SK-N-SH (cell line): ENCODE results near the gene RPS6KC1. TPM values are rescaled to one million over a fixed set of nuclear protein-coding genes. Genes with fewer than 3 reads are reported as not detected.

Experiments
- CTCF ChIA-PET: fragments of 300-600, 350-600 bp; formaldehyde crosslinking; extraction: SDS; loops from one replicate; lab custom pipeline; 2021; lab: Yijun Ruan, JAX
- POLR2A ChIA-PET: fragments of 350-600 bp; sonication (Branson Sonifier 250); formaldehyde crosslinking; extraction: SDS; loops from one replicate; lab custom pipeline; 2020; ENCODE audit warnings: antibody characterized with exemption, inconsistent platforms; lab: Yijun Ruan, JAX
- DNase-seq: peaks from one replicate; pipeline ENCODE4 v3.0.0; 2012
- H2AFZ ChIP-seq: fragments of 200-600 bp; sonication (generic); 2 replicates; pipeline ENCODE4 v1.8.1; 2016; ENCODE audit warnings: antibody characterized with exemption, mild to moderate bottlenecking, low read depth
- H3F3A ChIP-seq: fragments of 200-600 bp; sonication (generic); replicated peaks from 2 replicates; pipeline ENCODE3; 2016; ENCODE audit warnings: antibody characterized with exemption, mild to moderate bottlenecking; ENCODE audit not compliant: insufficient read depth
- H3K27ac ChIP-seq, 2 experiments: fragments of 200-500 bp in 1 of 2; fragments of 200-600 bp in 1 of 2; sonication (Bioruptor generic) in 1 of 2; sonication (generic), shearing (Covaris generic) in 1 of 2; 2 replicates each; pipeline versions ENCODE4 v1.5.1 to v1.6.1; 2014 to 2016; ENCODE audit warnings: low read depth in 2 of 2, inconsistent platforms in 1 of 2, low read length in 1 of 2, mild to moderate bottlenecking in 1 of 2, mixed read lengths in 1 of 2
- H3K27me3 ChIP-seq: fragments of 200-600 bp; sonication (generic), shearing (Covaris generic); 2 replicates; pipeline ENCODE4 v1.6.1; 2016; ENCODE audit warnings: mixed run types; ENCODE audit not compliant: insufficient read depth
- H3K36me3 ChIP-seq, 2 experiments: fragments of 200-500 bp in 1 of 2; fragments of 200-600 bp in 1 of 2; sonication (Bioruptor generic) in 1 of 2; sonication (generic) in 1 of 2; replicated peaks in 1 of 2; 2 replicates each; pipeline versions ENCODE3 to v1.5.1; 2014 to 2016; ENCODE audit warnings: low read length in 1 of 2, mild to moderate bottlenecking in 1 of 2; ENCODE audit not compliant: insufficient read depth in 2 of 2, control insufficient read depth in 1 of 2
- H3K4me1 ChIP-seq, 2 experiments: fragments of 200-500 bp in 1 of 2; fragments of 200-600 bp in 1 of 2; sonication (Bioruptor generic) in 1 of 2; sonication (generic), shearing (Covaris generic) in 1 of 2; 2 replicates each; pipeline versions ENCODE4 v1.5.1 to v1.6.1; 2014 to 2016; ENCODE audit warnings: low read depth in 1 of 2, low read length in 1 of 2, mixed run types in 1 of 2; ENCODE audit not compliant: insufficient read depth in 2 of 2, control insufficient read depth in 1 of 2
- H3K4me2 ChIP-seq: fragments of 200-600 bp; sonication (generic), shearing (Covaris generic); 2 replicates; pipeline ENCODE4 v1.6.1; 2017; ENCODE audit warnings: mixed run types
- H3K4me3 ChIP-seq, 2 experiments: fragments of 200-500 bp in 1 of 2; fragments of 200-600 bp in 1 of 2; sonication (Bioruptor generic) in 1 of 2; sonication (generic), shearing (Covaris generic) in 1 of 2; 2 replicates each; pipeline versions ENCODE4 v1.5.1 to v1.8.1; 2014 to 2016; ENCODE audit warnings: low read depth in 2 of 2, inconsistent platforms in 1 of 2, low read length in 1 of 2, mild to moderate bottlenecking in 1 of 2, mixed read lengths in 1 of 2, moderate library complexity in 1 of 2
- H3K79me2 ChIP-seq: fragments of 200-600 bp; sonication (generic); 2 replicates; pipeline ENCODE4 v1.8.1; 2017; ENCODE audit warnings: mild to moderate bottlenecking; ENCODE audit not compliant: insufficient read depth
- H3K9ac ChIP-seq: fragments of 200-600 bp; sonication (generic); 2 replicates; pipeline ENCODE4 v1.6.1; 2017; ENCODE audit warnings: mixed run types
- H3K9me2 ChIP-seq: fragments of 200-600 bp; sonication (generic); 2 replicates; pipeline ENCODE4 v1.6.1; 2017; ENCODE audit warnings: mixed run types
- H3K9me3 ChIP-seq: fragments of 200-600 bp; sonication (generic); 2 replicates; pipeline ENCODE4 v1.6.1; 2017; ENCODE audit warnings: mixed run types, mild to moderate bottlenecking, moderate library complexity
- H4K20me1 ChIP-seq: fragments of 200-600 bp; sonication (generic); 2 replicates; pipeline ENCODE4 v1.6.1; 2017; ENCODE audit warnings: mild to moderate bottlenecking, mixed run types; ENCODE audit not compliant: insufficient read depth
- CTCF ChIP-seq: fragments of 200-600 bp; sonication (generic); IDR thresholded peaks from 2 replicates; pipeline ENCODE4 v1.6.1; 2017; ENCODE audit warnings: antibody characterized with exemption, mild to moderate bottlenecking, moderate library complexity
- ELF1 ChIP-seq: IDR thresholded peaks from 2 replicates; pipeline ENCODE4 v1.4.0; 2012
- FOSL2 ChIP-seq: IDR thresholded peaks from 2 replicates; pipeline ENCODE4 v1.4.0; 2012; ENCODE audit warnings: low read depth, mild to moderate bottlenecking, moderate library complexity, borderline replicate concordance
- FOXM1 ChIP-seq: IDR thresholded peaks from 2 replicates; pipeline ENCODE4 v1.4.0; 2012; ENCODE audit warnings: low read depth, mild to moderate bottlenecking
- NFIC ChIP-seq: IDR thresholded peaks from 2 replicates; pipeline ENCODE4 v1.4.0; 2012; ENCODE audit warnings: borderline replicate concordance
- POLR2AphosphoS5 ChIP-seq: IDR thresholded peaks from 2 replicates; pipeline ENCODE4 v1.6.1; 2012; ENCODE audit warnings: low read depth, low read length
- RAD21 ChIP-seq: IDR thresholded peaks from 2 replicates; pipeline ENCODE4 v1.6.1; 2012; ENCODE audit warnings: mild to moderate bottlenecking, low read length
- RCOR1 ChIP-seq: fragments of 150-350 bp; IDR thresholded peaks from 2 replicates; pipeline ENCODE4 v1.6.1; 2017; ENCODE audit warnings: antibody characterized with exemption, low read length
- REST ChIP-seq: IDR thresholded peaks from 2 replicates; pipeline ENCODE4 v1.6.1; 2012; ENCODE audit warnings: mild to moderate bottlenecking, low read depth, low read length, moderate library complexity
- RXRA ChIP-seq: IDR thresholded peaks from 2 replicates; pipeline ENCODE4 v1.4.0; 2012; ENCODE audit warnings: low read depth, mild to moderate bottlenecking, borderline replicate concordance
- SIN3A ChIP-seq: IDR thresholded peaks from 2 replicates; pipeline ENCODE4 v1.6.1; 2012; ENCODE audit warnings: low read depth, mild to moderate bottlenecking, low read length, moderate library complexity, borderline replicate concordance
- SMC3 ChIP-seq: IDR thresholded peaks from 2 replicates; pipeline ENCODE4 v1.6.1; 2012; ENCODE audit warnings: low read depth, low read length, improper control_type of control experiment
- TAF1 ChIP-seq: IDR thresholded peaks from 2 replicates; pipeline ENCODE4 v1.6.1; 2012; ENCODE audit warnings: low read depth, mild to moderate bottlenecking, low read length, moderate library complexity, borderline replicate concordance
- TCF12 ChIP-seq: IDR thresholded peaks from 2 replicates; pipeline ENCODE4 v1.4.0; 2012
- TEAD4 ChIP-seq: IDR thresholded peaks from 2 replicates; pipeline ENCODE4 v1.4.0; 2012; ENCODE audit warnings: mild to moderate bottlenecking, borderline replicate concordance; ENCODE audit not compliant: insufficient read depth
- USF1 ChIP-seq: IDR thresholded peaks from 2 replicates; pipeline ENCODE4 v1.4.0; 2012; ENCODE audit warnings: low read depth, borderline replicate concordance
- USF2 ChIP-seq: fragments of 150-350 bp; IDR thresholded peaks from 2 replicates; pipeline ENCODE4 v1.6.1; 2017; ENCODE audit warnings: antibody characterized with exemption, low read length, low read depth, borderline replicate concordance
- YY1 ChIP-seq: IDR thresholded peaks from 2 replicates; pipeline ENCODE4 v1.4.0; 2012; ENCODE audit warnings: low read depth, mild to moderate bottlenecking
- WGBS: methylation state at CpG from one replicate; pipeline ENCODE4 v1.1.6; 2017; ENCODE audit warnings: low lambda C conversion rate; 5-methylcytosine and 5-hydroxymethylcytosine counted together
- polyA plus RNA-seq, 3 experiments: library from polyadenylated mRNA; depleted of rRNA; stranded (reverse); fragments of >200 nt; gene quantifications; 2 replicates each; pipeline ENCODE4 v1.2.3, GENCODE V29; 2012

The RPS6KC1 gene
- polyA plus RNA-seq, 1 of the 3 experiments (the other 2 are of a cell fraction), result 7.8 TPM

- Histone ChIP-seq H3K79me2 (no peaks in the 10 kb centered on the region), H3K4me2 (no peak overlapping the region), H2AFZ (no peak overlapping the region), H3K27me3 (no peaks in the 10 kb centered on the region), H4K20me1 (no peaks in the 10 kb centered on the region), H3K9me2 (no peaks in the 10 kb centered on the region), H3K27ac (no peak overlapping the region), H3F3A (no peaks in the 10 kb centered on the region), H3K4me3 (no peak overlapping the region), H3K9me3 (no peaks in the 10 kb centered on the region), H3K36me3 (no peaks in the 10 kb centered on the region), H3K4me1 (no peaks in the 10 kb centered on the region), H3K9ac (no peak overlapping the region)
- no peak for DNase-seq
- TF ChIP-seq REST (no peak), POLR2AphosphoS5 (no peak), RAD21 (no peak), USF1 (no peak)
- POLR2A ChIA-PET, result no interaction called here
- CTCF ChIA-PET, result no interaction called here
- WGBS, result 92% methylated on average over 2 of the region's 2 CpGs
These were observed 241.6 kb downstream of the RPS6KC1 start for GRCh38 chr1:213292614-213293013.

- Histone ChIP-seq H3K79me2 (no peaks in the 10 kb centered on the region), H3K36me3 (no peaks in the 10 kb centered on the region), H3K9ac (no peak overlapping the region), H3F3A (no peaks in the 10 kb centered on the region), H2AFZ (no peak overlapping the region), H3K4me2 (no peak overlapping the region), H3K27me3 (no peaks in the 10 kb centered on the region), H3K27ac (no peak overlapping the region), H3K4me3 (no peak overlapping the region), H4K20me1 (no peaks in the 10 kb centered on the region), H3K4me1 (no peaks in the 10 kb centered on the region), H3K9me3 (no peaks in the 10 kb centered on the region), H3K9me2 (no peaks in the 10 kb centered on the region)
- POLR2A ChIA-PET, result no interaction called here
- CTCF ChIA-PET, result no interaction called here
- no peak for DNase-seq
- 94% methylated on average over 1 of the region's 1 CpG for WGBS
- TF ChIP-seq CTCF (no peak), SIN3A (no peak), FOXM1 (no peak), USF2 (no peak), TAF1 (no peak), USF1 (no peak), SMC3 (no peak), FOSL2 (no peak), RAD21 (no peak), RCOR1 (no peak), POLR2AphosphoS5 (no peak), RXRA (no peak), NFIC (no peak), ELF1 (no peak), TEAD4 (no peak), YY1 (no peak), TCF12 (no peak)
These were observed 244.8 kb downstream of the RPS6KC1 start for GRCh38 chr1:213295860-213296259.
